Measurements from ENCODE around the gene DCP1B.

Gene DCP1B

DNA sequence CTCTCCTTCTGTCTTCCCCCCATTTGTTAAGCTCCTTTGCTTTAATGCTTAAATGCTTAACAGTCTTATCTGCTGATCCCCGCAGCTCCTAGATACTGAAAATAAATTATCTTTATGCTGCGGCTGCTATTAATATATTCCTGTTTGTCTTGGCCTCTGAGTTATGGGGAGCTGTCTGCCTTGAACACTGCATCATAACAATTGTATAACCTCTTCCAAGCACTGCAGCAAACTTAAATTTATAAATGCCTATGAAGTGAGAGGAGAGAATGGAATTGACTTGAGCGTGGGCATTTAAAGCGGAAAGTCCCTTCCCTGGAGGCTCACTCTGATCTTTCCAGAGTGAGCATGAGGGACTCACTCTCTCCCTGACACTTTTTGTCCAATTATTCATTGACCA is 23.1 kb upstream of the DCP1B start:
- H3K4me3 ChIP-seq (replicated peaks; ENCODE audit: low read depth, low read length): no peak overlapping the region
- H3K36me3 ChIP-seq (ENCODE audit: control insufficient read depth, insufficient read depth, low read length): no peaks in the 10 kb centered on the region
- no peak for TF ChIP-seq CTCF (IDR thresholded peaks at IDR 0.05; ENCODE audit: insufficient read depth, low read length, poor library complexity, severe bottlenecking)
- H3K27me3 ChIP-seq (replicated peaks; ENCODE audit: control insufficient read depth, insufficient read depth, low read length): peaks cover 2% of the 10 kb centered on the region; the same call in 1 of the 2 replicates
- DNase-seq (ENCODE audit: extremely low read depth, insufficient read length): no peak

- Histone ChIP-seq H3K36me3 (ENCODE audit: control insufficient read depth, insufficient read depth, low read length) (no peaks in the 10 kb centered on the region), H3K4me3 (replicated peaks; ENCODE audit: low read depth, low read length) (no peak overlapping the region), H3K27me3 (replicated peaks; ENCODE audit: control insufficient read depth, insufficient read depth, low read length) (peaks cover 2% of the 10 kb centered on the region; the same call in 1 of the 2 replicates)
- TF ChIP-seq CTCF (IDR thresholded peaks at IDR 0.05; ENCODE audit: insufficient read depth, low read length, poor library complexity, severe bottlenecking): no peak
- no peak for DNase-seq (ENCODE audit: extremely low read depth, insufficient read length)
Observed at GRCh38 chr12:2023365-2023764, 19.1 kb upstream of the DCP1B start.

- Histone ChIP-seq H3K4me3 (replicated peaks; ENCODE audit: low read depth, low read length) (no peak overlapping the region), H3K27me3 (replicated peaks; ENCODE audit: control insufficient read depth, insufficient read depth, low read length) (no peaks in the 10 kb centered on the region; the same call in 1 of the 2 replicates), H3K36me3 (ENCODE audit: control insufficient read depth, insufficient read depth, low read length) (no peaks in the 10 kb centered on the region)
- no peak for TF ChIP-seq CTCF (IDR thresholded peaks at IDR 0.05; ENCODE audit: insufficient read depth, low read length, poor library complexity, severe bottlenecking)
- no peak for DNase-seq (ENCODE audit: extremely low read depth, insufficient read length)
Observed at GRCh38 chr12:2020511-2020910, 16.3 kb upstream of the DCP1B start.

GRCh38 chr12:2019126-2019525 is 14.9 kb upstream of the DCP1B start:
- no peak for DNase-seq (ENCODE audit: extremely low read depth, insufficient read length)
- Histone ChIP-seq H3K4me3 (replicated peaks; ENCODE audit: low read depth, low read length) (no peak overlapping the region), H3K27me3 (replicated peaks; ENCODE audit: control insufficient read depth, insufficient read depth, low read length) (no peaks in the 10 kb centered on the region; the same call in 1 of the 2 replicates), H3K36me3 (ENCODE audit: control insufficient read depth, insufficient read depth, low read length) (no peaks in the 10 kb centered on the region)
- no peak for TF ChIP-seq CTCF (IDR thresholded peaks at IDR 0.05; ENCODE audit: insufficient read depth, low read length, poor library complexity, severe bottlenecking)

GRCh38 chr12:2018391-2018790 is 14.1 kb upstream of the DCP1B start:
- TF ChIP-seq CTCF (IDR thresholded peaks at IDR 0.05; ENCODE audit: insufficient read depth, low read length, poor library complexity, severe bottlenecking): no peak
- no peaks in the 10 kb centered on the region; the same call in 1 of the 2 replicates for H3K27me3 ChIP-seq (replicated peaks; ENCODE audit: control insufficient read depth, insufficient read depth, low read length)
- no peak for DNase-seq (ENCODE audit: extremely low read depth, insufficient read length)
- H3K36me3 ChIP-seq (ENCODE audit: control insufficient read depth, insufficient read depth, low read length): no peaks in the 10 kb centered on the region
- no peak overlapping the region for H3K4me3 ChIP-seq (replicated peaks; ENCODE audit: low read depth, low read length)
